HuH-7 (cell line): ENCODE results near the gene MLKL.

ENCODE experiments used
- DNase-seq: peaks from one replicate; pipeline ENCODE4 v3.0.0; 2011; ENCODE audit warnings: low spot score

MLKL gene

DNA sequence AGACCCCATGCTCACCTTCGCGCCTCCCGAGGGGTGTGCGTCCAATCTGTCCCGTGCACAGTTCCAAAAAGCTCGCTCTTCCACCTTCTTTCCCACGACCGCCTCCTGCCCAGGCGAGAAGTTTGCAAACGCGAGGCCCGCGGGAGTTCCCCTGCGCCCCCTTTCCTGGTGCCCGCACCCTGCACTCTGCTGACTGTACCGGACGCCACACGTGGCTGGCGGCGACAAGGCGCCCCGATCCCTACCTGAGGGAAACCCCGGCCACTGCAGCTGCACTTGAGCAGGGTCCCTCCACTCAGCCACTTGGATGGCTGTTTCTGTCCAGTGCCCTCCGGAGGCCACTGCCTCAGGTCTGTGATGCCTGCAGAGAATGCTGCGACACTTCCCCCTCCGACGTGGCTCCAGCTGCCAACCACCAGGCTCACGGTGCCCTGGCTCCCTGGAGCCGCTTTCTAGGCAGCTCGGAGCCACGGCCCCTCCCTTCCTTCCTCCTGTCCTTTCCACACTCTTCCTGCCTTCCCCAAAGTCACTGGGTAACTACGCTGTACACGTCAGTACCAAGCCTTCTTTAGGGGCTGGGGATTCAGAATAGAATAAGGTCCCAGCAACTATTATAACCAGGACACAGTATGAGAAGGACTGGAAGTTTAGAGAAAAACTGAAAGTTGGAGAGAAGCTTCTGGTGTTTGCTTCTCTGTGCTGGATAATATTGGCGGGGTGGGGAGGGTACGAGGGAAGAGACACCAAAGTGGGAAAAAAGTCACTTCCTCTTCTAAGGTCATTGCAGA, at the start of gene MLKL:
TSS of gene MLKL (minus strand) at position 425 of the 788 bp plus-strand sequence. CDS start 5,105 bp downstream, outside the sequence.
- DNase-seq, result peak; percentile 67

DNA sequence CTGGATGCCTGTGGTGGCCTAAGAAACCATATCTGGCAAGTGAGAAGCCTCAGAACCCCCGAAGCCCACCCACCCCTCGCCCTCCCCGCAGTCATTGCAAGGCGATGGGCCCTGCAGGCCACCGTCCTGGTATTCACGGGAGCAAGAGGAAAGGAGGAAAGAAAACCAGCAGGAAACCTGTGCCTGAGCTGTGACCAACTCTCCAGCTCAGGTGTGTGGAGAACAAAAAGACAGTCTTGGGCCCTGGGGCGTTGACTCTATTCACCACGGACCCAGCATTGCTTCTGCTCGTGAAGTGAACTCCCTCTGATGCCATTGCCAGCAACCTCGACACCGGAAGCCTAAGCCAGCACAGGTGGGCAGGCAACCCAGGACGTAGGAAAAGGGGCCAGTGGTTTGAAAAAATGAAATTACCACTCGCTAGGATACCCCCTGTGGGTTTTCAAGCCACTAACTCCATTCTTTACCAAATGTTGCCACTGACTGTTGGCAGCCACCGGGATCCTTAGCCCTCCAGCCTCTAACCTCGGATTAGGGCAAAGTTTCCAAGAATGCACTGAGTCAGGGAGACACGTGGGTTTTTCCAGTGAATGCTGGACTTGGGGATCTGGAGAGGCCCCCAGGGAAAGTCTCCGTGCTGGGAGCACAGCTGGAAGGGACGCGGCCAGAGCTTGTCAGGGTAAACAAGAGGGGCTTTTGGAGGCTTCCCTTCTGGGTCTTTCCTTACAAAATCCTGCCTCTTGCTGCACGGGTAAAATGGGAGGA, 48.8 kb upstream of the MLKL start:
- DNase-seq, result no peak

GRCh38 chr16:74748616-74749026, 48.0 kb upstream of the MLKL start:
- DNase-seq, result no peak

DNA sequence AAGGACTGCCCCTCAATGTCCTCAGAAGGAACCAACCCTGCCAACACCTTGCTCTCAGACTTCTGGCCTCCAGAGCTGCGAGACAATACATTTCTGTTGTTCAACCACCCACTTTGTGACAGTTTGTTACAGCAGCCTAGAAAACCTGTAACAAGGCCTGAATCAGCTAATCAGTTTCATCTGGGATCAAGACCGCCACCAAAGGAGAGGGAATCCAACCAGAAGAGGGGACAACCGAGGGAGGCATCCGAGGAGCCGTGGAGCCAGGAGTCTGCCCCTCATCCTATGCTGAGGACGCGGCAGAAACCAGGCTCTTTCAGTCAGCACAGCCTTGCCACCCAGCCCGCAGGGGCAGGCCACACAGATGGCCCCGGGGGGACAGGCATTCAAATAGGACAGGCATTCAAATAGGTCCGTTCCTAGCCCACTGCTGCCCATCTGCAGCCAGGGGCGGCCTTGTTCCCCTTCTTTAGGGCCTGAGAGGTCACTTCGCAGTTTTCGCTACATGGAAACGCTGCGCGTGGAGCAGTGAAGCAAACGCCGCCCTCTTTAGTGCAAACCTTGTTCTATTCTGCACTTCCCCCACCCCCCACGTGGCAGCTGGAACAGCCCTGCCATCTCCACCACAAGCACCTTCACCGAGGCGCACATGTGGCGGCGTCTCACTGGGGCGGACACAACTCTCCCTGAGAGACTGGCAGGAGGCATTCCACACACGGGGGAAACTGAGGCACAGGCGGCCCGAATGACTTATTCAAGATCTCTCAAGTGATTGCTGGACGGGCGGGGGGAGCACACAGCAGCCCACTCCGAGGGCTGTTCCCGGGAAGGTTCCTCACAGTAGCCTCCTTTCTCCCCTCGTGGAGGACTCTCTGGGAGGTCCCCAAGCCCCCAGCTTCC, 47.3 kb upstream of the MLKL start:
- DNase-seq, result no peak

- no peak for DNase-seq
Observed at GRCh38 chr16:74745926-74746325, 45.3 kb upstream of the MLKL start.

GRCh38 chr16:74745109-74745615, 44.5 kb upstream of the MLKL start:
- no peak for DNase-seq

GRCh38 chr16:74744566-74744965, 43.9 kb upstream of the MLKL start:
- DNase-seq, result no peak

DNA sequence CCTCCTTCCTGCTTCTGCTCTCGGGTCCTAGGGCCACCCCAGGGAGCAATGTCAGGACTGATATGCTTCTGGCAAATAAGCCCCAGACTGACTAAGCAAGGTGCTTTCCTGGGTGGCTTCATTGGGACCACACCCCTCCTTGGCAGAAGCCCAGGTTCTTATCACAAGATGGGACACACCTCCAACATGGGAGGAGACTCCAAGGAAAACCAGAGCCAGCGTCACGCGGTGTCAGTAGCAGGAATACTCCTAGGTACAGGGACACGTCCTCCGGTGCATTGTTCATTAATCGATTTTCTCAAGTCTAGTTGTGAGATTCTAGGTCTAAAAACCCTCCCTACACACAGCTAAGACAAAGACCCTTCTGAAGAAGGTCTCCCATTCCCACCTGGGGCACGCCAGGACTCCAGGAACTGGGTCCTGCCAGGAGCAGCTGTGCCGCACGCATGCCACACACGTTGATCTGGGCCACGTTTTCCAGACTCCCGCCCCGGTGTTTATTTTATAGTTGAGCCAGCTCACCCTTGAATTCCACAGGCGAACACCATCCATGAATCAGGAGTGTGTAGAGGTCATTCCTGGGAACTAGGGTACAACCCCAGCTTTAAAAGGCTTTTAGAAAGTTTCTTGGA, 43.1 kb upstream of the MLKL start:
- DNase-seq, result no peak

DNA sequence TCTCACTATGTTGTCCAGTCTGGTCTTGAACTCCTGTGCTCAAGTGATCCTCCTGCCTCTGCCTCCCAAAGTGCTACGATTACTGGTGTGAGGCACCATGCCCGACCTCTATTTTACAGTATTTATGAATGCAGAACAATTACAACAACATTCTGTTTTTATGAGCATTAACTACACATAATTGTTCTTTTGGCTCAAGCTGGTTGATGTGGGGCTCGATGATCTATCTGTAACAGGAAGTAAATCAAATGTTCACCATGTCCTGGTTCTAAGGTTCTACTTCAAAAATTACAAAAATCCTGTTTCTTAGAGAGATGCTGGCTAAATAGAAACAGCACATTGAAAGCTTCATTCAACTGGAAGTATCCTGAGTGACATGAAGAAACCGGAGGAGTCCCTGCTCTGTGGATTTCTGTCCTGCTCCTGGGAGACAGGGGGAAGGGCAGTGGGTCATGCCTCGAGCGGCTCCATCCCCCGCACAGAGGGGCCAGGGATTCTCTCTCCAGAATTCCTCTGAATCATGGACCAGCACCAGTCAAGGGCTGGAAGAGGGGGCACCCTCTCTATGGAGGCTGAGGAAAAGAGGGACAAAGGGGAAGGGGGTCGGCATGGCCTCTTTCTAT, 42.5 kb upstream of the MLKL start:
- no peak for DNase-seq

- no peak for DNase-seq
Observed at GRCh38 chr16:74742051-74742481, 41.4 kb upstream of the MLKL start.

DNA sequence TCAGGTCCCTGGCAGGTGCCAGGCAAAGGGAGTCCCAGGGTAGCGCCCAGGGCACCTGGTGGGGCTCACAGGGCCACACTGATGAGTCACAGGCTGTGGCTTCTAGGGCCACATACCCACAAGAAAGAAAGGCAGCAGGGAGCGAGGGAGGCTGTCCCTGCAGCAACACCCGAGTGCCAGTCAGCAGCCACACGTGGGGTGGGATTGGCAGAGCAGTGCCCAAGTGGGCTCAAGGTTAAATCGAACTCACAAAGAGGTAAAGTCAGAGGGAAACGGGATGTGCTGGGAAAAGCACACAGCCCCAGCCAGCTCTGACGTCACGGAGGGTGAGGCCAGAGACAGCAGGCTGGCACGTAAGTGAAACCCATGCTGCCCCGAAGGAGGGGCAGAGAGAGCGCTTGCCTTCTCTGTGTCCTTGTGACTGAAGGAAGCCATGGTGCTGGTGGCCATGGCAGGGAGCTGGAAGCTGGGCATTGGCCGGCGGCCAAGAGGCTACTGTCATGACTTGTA, 40.2 kb upstream of the MLKL start:
- no peak for DNase-seq

DNA sequence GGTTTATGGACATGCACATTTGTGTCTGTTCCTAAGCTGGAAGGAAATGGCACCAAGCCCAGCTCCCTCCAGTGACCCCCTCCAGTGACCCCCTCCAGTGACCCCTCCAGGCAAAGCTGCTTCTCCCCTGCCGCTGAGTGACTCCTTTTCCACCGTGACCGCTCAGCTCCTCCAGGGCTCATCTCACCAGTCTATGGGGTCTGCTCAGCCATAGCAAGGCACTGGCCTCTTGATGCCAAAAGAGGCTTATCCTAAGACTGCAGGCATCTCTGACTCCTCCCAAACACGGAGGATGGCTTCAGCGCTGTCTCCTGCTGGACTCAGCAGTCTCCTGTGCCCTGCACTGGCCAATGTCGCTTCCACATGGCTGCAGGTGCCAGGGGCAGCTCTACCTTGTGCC, 38.6 kb upstream of the MLKL start:
- no peak for DNase-seq

GRCh38 chr16:74738816-74739215, 38.2 kb upstream of the MLKL start:
- no peak for DNase-seq

DNA sequence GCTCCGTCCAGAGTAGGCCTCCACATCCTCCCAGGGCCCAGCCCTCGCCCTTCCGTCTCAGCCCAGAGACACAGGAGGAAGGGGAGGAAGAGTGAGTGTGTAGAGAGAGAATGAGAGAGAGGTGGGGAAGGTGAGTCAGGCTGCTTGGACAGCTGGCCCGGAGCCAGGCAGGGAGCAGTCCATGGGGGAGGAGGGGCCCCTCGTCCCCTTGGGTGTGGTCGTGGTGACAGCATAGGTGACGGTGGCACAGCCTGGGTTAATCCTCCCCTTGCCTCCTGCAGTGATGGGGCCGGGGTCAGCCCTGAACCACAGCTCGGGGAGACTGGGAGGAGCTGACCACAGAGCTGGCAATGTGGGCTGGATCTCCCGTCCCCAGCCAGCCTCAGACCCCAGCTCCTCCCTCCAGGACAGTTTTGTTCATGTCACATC, 37.5 kb upstream of the MLKL start:
- no peak for DNase-seq

DNA sequence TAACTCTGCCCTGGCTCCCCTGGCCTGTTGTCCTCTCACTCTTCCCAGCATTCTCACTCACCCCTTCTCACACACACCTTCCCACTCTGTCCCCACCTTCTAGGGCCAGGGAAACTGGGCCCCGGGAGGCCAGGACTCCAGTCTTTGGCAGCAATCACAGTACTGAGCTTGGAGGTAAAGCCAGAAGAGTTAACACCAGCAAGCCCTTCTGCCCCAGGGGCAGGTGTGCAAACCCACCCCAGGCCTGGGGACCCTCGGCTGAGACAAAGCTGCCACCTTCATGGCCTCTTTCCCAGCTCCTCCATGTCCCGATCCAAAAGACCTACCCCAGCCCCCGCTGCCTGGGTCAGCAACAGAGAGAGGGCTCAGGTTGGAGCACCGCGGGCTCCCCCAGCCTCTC, 36.9 kb upstream of the MLKL start:
- no peak for DNase-seq

GRCh38 chr16:74736531-74737157, 36.0 kb upstream of the MLKL start:
- no peak for DNase-seq

DNA sequence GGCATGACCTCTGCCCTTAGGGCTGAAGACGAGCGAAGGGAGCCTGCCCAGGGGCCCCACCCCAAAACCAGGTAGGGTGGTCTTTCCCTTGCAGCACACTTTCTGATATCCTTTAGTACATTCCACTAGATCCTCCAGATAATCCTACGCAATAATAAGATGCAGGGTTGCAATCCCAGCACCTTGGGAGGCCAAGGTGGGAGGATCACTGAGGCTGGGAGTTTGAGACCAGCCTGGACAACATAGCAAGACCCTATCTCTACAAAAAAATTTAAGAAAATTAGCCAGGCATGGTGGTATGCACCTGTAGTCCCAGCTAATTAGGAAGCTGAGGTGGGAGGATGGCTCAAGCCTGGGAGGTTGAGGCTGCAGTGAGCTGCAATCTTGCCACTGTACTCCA, 34.9 kb upstream of the MLKL start:
- DNase-seq, result no peak

- DNase-seq, result no peak
Observed at GRCh38 chr16:74735162-74735452, 34.4 kb upstream of the MLKL start.

DNA sequence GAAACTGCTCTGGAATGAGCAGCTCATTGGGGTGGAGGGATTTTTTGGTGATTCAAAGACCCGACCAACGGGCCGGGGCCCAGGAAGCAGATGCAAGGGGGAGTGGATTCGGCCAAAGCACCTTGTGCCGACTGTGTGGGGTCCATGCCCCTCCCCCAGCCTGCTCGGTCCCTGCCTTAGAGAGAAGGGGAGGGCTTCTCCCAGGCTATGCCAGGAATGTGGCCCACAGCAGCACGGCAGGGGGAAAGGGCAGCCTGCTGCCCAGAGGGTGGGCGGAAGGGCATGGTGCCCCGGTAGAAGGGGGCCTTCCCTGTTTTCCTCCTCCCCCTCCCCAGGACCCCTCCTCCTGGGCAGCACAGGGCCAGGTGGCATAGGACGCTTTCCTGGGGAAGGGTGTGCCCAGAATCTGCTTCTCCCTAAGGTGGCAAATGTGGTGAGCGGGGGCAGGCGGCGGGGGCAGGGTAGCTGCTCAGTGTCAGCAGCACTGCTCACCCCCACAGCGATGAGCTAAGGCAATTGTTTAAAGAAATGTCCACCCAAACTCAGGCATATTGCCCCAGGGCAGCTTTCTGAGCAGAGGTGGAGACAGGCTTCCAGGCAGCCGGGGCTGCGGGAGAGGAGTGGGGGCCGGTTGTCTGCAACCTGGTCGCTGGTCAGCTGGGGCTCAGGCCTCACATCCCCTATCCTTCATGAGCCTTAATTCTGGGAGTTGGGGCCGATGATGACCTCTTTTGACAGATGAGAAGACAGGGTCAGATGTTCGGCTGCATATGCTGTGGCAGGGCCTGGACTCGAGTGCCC, 33.9 kb upstream of the MLKL start:
- DNase-seq, result no peak
